NCI-H1105 treated with DMSO at 0.1 percent for 48 hours (cell line): ENCODE results near the gene CCT7.

Experiments
- DNase-seq: peaks from one replicate; lab custom pipeline; 2025; lab: John Stamatoyannopoulos, UW

CCT7 gene

GRCh38 chr2:73268830-73269685 is 35.0 kb downstream of the CCT7 start:
- peak; percentile 85 for DNase-seq

GRCh38 chr2:73269686-73270465 is 35.8 kb downstream of the CCT7 start:
- peak; percentile 30 for DNase-seq

GRCh38 chr2:73272270-73272669 is 38.2 kb downstream of the CCT7 start:
- no peak for DNase-seq

GRCh38 chr2:73279852-73280251 is 45.7 kb downstream of the CCT7 start:
- no peak for DNase-seq

GRCh38 chr2:73281244-73281643 is 47.1 kb downstream of the CCT7 start:
- no peak for DNase-seq

GRCh38 chr2:73282924-73283544 is 48.9 kb downstream of the CCT7 start:
- no peak for DNase-seq

GRCh38 chr2:73283545-73284295 is 49.6 kb downstream of the CCT7 start:
- DNase-seq = no peak

- DNase-seq = peak; percentile 33
Measured at GRCh38 chr2:73284296-73285158, 50.4 kb downstream of the CCT7 start, which contains the start of gene FBXO41. Gene FBXO41 (minus strand): TSS chr2:73284478. CDS start chr2:73269630, 14,848 bp downstream.

- DNase-seq = no peak
Measured at GRCh38 chr2:73285159-73285739, 51.1 kb downstream of the CCT7 start.

GRCh38 chr2:73286134-73286655 is 52.1 kb downstream of the CCT7 start:
- no peak for DNase-seq

- DNase-seq = no peak
Measured at GRCh38 chr2:73289304-73289703, 55.2 kb downstream of the CCT7 start.

- DNase-seq = peak; percentile 59
Measured at GRCh38 chr2:73290049-73290839, 56.1 kb downstream of the CCT7 start.

GRCh38 chr2:73291093-73291460 is 57.0 kb downstream of the CCT7 start:
- DNase-seq = no peak

- peak; percentile 21 for DNase-seq
Measured at GRCh38 chr2:73291461-73292315, 57.6 kb downstream of the CCT7 start.

GRCh38 chr2:73292316-73292905 is 58.3 kb downstream of the CCT7 start:
- DNase-seq = peak; percentile 14

- DNase-seq = no peak
Measured at GRCh38 chr2:73292906-73293533, 58.9 kb downstream of the CCT7 start.

GRCh38 chr2:73293534-73294171 is 59.5 kb downstream of the CCT7 start, which contains the start of gene EGR4:
Gene EGR4 (minus strand): TSS chr2:73293548. CDS start chr2:73293317, 231 bp downstream.
- DNase-seq = peak; percentile 80
